ENCODE results near the gene DHRSX. TPM values are rescaled to one million over a fixed set of nuclear protein-coding genes. Genes with fewer than 3 reads are reported as not detected.
A peak's percentile ranks its signal among the peaks of the same experiment; 100 is the strongest.

The DHRSX gene
- total and polyA plus RNA-seq, 9 of the 15 experiments (the other 6 are each of a cell fraction or from before 2014, with no cell fraction given): 0.59 to 11.0 (median 6.2) TPM

DNA sequence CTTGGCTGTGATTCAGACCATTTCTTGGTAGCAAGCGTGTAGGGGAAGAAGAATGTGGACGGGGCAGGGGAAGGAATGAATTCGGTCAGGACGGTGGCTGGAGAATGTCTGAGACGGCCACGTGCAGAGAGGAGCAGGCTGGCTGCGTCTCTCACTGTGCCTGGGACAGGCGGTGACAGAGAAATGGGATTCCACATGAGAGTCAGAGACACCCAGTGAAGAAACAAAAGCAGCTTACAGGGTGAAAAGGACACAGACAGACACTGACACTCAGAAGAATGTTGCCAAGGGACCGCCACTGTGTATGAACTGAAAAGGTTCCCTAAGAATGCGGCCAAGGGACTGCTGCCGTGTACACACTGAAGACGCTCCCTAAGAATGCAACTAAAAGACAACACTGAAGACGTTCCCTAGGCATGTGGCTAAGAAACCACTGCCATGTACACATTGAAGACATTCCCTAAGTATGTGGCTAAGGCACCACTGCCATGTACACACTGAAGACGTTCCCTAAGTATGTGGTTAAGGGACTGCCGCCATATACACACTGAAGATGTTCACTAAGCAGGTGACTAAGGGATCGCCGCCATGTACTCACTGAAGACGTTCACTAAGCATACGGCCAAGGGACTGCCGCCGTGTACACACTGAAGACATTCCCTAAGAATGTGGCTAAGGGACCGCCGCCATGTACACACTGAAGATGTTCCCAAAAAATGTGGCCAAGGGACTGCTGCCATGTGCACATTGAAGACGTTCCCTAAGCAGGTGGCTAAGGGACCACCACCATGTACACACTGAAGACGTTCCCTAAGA, 49.1 kb downstream of the DHRSX start (continued):
- no peak for TF ChIP-seq CEBPZ (IDR thresholded peaks at IDR 0.05; ENCODE audit: borderline replicate concordance, low read depth, low read length)
- peak; percentile 94 for TF ChIP-seq FOXM1 (IDR thresholded peaks at IDR 0.05; ENCODE audit: low read depth)
- TF ChIP-seq FOXM1 (CRISPR knock-in tag; IDR thresholded peaks at IDR 0.05; ENCODE audit: low read depth): peak; percentile 65; the same call in 1 of the 2 replicates
- TF ChIP-seq ZNF76 (CRISPR knock-in tag; IDR thresholded peaks at IDR 0.05; ENCODE audit: borderline replicate concordance): no peak
- TF ChIP-seq SMAD2 (IDR thresholded peaks at IDR 0.05; ENCODE audit: low read depth, low read length): no peak
- TF ChIP-seq SNAPC5 (CRISPR knock-in tag; IDR thresholded peaks at IDR 0.05): no peak
- TF ChIP-seq KDM1A (IDR thresholded peaks at IDR 0.05): peak in 1 of 2 experiments; percentile 100; a peak in 2 of 4 replicates
- peak; percentile 61 to 80; a peak in 2 of 4 replicates for TF ChIP-seq ARNT (IDR thresholded peaks at IDR 0.05)
- TF ChIP-seq, protein P1, sequence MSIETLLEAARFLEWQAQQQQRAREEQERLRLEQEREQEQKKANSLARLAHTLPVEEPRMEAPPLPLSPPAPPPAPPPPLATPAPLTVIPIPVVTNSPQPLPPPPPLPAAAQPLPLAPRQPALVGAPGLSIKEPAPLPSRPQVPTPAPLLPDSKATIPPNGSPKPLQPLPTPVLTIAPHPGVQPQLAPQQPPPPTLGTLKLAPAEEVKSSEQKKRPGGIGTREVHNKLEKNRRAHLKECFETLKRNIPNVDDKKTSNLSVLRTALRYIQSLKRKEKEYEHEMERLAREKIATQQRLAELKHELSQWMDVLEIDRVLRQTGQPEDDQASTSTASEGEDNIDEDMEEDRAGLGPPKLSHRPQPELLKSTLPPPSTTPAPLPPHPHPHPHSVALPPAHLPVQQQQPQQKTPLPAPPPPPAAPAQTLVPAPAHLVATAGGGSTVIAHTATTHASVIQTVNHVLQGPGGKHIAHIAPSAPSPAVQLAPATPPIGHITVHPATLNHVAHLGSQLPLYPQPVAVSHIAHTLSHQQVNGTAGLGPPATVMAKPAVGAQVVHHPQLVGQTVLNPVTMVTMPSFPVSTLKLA (conservative IDR thresholded peaks at IDR 0.05): peak; percentile 67 to 72; a peak in 3 of 4 replicates
- TF ChIP-seq, protein P2, sequence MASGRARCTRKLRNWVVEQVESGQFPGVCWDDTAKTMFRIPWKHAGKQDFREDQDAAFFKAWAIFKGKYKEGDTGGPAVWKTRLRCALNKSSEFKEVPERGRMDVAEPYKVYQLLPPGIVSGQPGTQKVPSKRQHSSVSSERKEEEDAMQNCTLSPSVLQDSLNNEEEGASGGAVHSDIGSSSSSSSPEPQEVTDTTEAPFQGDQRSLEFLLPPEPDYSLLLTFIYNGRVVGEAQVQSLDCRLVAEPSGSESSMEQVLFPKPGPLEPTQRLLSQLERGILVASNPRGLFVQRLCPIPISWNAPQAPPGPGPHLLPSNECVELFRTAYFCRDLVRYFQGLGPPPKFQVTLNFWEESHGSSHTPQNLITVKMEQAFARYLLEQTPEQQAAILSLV (tag; IDR thresholded peaks at IDR 0.05): no peak
- no peak for TF ChIP-seq ZNF512 (tag; IDR thresholded peaks at IDR 0.05)
- no peak for TF ChIP-seq NR2F6 (CRISPR knock-in tag; IDR thresholded peaks at IDR 0.05)
- no peak for TF ChIP-seq MIER1 (IDR thresholded peaks at IDR 0.05; ENCODE audit: low read depth)
- TF ChIP-seq OTX1 (CRISPR knock-in tag; IDR thresholded peaks at IDR 0.05): no peak
- TF ChIP-seq ZBTB8A (IDR thresholded peaks at IDR 0.05; ENCODE audit: partially characterized antibody): no peak
- peak; percentile 83 for TF ChIP-seq NEUROD1 (IDR thresholded peaks at IDR 0.05; ENCODE audit: borderline replicate concordance, low read depth, low read length, partially characterized antibody)
